Astrocyte of the hippocampus (primary cell): ENCODE results near the gene DDIT4.
"Not testable (repeated sequence)": the region's sequence is repeated elsewhere in the genome, so short reads cannot be mapped to it uniquely, and the experiment has no call there.

ENCODE experiments used
- DNase-seq: peaks from one replicate; pipeline ENCODE4 v3.0.0; 2011; ENCODE audit warnings: low read depth, low spot score

The DDIT4 gene

DNA sequence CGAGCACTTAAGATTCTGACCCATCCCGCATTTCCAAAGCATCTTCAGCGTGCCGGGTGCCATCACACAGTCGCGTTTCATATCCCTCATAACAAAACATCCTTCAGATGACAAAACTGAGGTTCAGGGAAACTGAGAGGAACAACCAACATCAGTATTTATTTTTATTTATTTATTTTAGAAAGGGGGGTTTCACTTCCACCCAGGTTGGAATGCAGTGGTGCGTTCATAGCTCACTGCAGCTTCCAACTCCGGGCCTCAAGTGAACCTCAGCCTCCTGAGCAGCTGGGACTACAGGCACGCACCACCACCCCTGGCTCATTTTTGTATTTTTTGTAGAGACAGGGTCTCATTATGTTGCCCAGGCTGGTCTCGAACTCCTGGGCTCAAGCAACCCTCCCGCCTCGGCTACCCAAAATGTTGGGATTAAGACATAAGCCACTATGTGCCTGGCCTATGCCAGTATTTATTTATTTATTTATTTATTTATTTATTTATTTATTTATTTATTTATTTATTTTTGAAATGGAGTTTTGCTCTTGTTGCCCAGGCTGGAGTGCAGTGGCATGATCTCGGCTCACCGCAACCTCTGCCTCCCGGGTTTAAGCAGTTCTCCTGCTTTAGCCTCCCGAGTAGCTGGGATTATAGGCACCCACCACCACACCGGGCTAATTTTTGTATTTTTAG, 24.4 kb upstream of the DDIT4 start:
- DNase-seq, result not testable (repeated sequence)

DNA sequence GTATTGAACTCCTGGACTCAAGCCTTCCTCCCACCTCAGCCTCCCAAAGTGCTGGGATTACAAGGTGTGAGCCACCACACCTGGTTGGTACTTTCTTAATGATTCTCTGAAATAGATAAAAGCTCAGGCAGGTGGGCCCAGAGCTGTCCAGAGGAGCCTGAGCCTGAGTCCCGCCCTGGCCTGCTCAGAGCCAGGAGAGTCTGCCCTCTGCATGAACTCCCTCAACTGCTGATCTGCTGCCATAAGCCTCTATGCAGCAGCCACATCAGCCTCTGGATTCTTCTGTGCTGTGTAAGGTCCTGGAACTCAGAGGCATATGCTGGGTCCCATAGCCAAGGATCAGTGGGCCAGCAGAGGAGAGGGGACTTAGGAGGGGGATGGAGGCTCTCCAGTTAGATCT, 23.1 kb upstream of the DDIT4 start:
- peak; percentile 85 for DNase-seq

DNA sequence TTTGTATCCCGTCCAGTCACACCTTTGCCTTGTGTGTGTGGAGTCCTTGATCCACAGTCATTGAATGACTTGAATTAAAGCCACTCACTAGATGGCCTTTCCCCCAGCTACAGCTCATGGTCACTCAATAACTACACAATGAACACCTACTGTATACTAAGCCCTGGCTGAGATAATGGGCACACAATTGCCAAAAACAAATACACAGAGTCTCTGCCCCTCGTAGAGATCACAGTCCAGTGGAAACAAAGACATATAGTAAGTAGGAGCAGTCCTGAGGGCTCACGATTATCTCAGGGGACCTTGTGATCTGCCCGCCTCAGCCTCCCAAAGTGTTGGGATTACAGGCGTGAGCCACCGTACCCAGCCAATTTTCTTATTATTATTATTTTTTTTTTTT, 22.1 kb upstream of the DDIT4 start:
- no peak for DNase-seq

- DNase-seq, result no peak
These were observed 20.8 kb upstream of the DDIT4 start for GRCh38 chr10:72252972-72253371.

DNA sequence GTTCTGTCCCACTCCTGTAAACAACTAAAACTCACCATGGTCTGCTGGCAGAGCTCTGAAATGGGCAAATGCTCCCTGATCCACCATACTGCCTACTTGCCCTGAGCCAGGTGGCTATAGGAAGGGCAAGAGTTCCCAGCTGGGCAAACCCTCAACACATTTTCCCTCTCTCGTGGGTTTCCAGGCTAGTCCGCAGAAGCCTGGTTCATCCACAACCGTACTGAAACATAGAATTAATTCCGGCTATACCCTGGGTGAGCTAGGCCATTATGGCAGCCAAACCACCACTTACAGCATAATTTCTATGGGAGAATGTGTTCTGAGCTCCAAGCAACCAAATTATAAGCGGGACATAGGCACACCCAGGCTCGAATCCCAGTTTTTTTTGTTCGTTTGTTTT, 20.1 kb upstream of the DDIT4 start:
- no peak for DNase-seq

GRCh38 chr10:72254813-72255568, 18.7 kb upstream of the DDIT4 start:
- DNase-seq, result peak; percentile 88

GRCh38 chr10:72255977-72256729, 17.6 kb upstream of the DDIT4 start:
- DNase-seq, result no peak

GRCh38 chr10:72257051-72257892, 16.5 kb upstream of the DDIT4 start:
- DNase-seq, result no peak

DNA sequence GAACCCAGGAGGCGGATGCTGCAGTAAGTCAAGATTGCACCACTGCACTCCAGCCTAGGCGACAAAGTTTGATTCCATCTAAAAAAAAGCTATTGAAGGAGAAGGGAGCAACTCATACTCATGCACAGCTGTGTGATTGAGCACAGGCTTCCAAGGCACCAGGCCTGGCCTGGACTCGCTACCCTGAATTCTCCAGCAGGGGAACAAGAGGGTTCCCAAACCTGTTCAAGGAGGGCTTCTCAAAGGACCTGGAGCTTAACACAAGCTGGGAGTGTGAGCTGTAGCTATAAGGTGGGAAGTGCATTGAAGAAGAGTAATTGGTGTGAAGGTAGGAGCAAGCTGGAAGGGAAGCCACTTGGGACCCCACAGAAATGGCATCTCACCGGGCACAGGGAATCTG, 15.1 kb upstream of the DDIT4 start:
- DNase-seq, result no peak

DNA sequence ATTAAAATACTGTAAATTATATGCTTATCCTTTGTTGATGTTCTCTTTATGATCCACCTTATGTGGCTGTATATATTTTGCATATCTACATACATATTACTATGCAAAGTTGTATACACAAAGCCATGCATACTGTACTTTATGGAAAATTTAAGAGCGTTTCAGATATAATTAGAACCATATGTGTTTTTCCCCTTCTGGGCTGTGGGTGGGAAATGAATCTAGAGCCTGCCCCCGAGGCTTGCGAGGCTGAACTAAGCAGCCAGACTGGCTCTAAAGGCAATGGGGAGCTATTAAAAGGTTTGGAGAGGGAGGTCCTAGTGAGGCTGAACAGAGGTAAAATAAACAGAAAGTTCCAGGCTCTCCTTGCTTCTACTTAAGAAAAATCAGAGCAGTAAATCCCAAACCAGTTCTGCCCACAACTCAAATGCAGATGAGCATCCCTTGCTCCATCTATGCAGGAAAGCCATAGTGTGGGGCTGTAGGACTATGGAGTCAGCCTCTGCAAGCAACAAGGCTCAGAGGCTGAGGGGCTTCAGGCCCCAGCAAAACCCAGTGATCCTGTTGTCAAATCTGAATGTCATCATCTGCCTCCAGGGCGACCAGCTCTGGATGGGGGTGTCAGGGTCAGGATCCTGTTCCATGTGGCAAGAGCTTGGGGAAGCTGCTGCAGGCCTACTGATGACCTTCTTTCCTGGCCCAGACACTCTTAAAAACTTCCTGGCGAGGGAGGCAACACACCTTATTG, 14.1 kb upstream of the DDIT4 start:
- no peak for DNase-seq

- DNase-seq, result peak; percentile 92
These were observed 13.3 kb upstream of the DDIT4 start for GRCh38 chr10:72260239-72260975.

DNA sequence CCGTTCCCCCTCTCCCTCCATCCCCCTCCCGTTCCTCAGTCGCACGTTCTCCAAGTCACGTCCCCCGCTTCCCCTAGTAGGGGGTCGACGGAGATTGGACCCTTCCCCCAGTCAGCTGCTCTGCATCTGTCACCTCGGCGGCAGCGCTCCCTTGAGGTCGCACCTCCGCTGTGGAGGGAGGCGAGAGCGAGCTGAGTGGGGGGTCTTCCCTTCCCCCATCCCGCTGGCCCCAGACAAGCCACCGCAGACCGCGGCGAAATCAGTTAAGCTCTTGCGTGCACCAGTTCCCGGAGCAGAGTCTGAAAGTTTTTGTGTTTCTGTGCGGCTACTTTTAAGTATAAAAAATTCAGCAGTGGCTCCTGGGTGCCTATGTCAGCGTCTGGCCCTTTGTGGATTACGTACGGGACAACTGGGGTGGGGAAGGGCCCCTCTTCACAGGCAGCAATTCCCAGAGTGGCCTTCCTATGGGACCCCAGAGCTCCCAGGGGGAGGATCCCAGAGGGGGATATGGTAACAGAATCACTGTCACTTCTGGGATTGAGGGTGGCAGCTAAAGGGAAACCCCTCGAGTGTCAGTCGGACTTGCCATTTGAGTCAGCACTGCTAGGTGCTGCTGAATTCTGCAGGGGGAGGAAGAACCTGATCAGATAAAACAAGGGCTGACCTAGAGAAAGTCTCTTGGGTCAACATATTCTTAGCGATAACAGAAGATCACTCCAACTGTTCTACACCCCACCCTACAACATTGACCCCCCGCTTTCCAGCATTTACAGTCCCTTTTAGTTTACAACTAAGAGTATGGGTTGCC, 12.5 kb upstream of the DDIT4 start:
- no peak for DNase-seq

- DNase-seq, result no peak
These were observed 11.8 kb upstream of the DDIT4 start for GRCh38 chr10:72261784-72262404.

GRCh38 chr10:72263613-72264241, 10.0 kb upstream of the DDIT4 start:
- DNase-seq, result no peak

- DNase-seq, result no peak
These were observed 9.2 kb upstream of the DDIT4 start for GRCh38 chr10:72264536-72264935.

GRCh38 chr10:72265508-72265907, 8.2 kb upstream of the DDIT4 start:
- DNase-seq, result no peak

DNA sequence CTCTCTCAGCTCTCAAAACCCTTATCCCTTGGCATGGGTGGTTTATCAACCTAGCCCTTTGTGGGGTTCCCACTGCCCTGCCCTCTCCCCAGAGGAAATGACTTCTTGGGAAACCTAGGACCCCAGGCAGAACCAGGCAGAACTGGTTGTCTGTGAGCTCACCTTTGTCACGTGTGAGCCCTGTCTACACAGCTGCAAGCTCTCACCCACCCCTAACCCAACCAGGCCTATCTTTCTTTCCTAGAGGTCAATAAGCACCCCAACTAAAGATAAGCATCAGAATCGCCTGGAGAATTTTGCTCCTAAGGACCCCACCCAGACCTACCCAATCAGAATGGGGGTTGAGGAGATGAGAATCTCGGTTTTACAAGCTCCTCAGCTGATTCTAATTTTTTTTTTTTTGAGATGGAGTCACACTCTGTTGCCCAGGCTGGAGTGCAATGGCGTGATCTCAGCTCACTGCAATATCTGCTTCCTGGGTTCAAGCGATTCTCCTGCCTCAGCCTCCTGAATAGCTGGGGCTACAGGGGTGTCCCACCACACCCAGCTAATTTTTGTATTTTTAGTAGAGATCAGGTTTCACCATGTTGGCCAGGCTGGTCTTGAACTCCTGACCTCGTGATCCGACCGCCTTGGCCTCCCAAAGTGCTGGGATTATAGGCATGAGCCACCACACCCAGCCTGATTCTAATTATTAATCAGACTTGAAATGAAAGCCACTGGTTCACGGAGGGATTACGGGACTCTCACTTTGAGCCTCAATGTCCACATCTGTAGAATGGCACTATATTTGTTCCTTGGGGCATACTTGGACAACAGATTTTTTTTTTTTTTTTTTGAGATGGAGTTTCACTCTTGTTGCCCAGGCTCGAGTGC, 7.5 kb upstream of the DDIT4 start:
- DNase-seq, result no peak

DNA sequence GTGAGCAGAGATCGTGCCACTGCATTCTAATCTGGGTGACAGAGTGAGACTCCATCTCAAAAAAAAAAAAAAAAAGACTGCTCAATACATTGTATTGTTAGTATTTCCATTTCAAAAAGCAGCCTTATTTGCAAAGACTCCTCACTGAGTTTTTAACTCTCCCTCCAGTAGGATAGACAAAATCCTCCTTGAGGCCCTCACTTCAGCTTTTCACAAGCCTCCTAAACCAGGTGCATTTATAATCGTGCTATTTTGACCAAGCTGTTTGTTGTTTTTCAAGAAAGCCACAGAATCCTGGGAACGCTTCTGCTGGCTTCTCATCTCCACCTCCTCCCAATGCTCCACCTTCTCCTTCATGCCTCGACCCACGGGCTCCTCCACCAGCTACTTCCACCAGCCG, 6.3 kb upstream of the DDIT4 start:
- DNase-seq, result no peak
